Stomach smooth muscle (tissue), 2 donors: Measurements from ENCODE around the gene RTF2.
"Not testable (repeated sequence)": the region's sequence is repeated elsewhere in the genome, so short reads cannot be mapped to it uniquely, and the experiment has no call there.

Experiments
- H3K27ac ChIP-seq: one replicate; pipeline ENCODE4 v1.7.0; 2013; ENCODE audit warnings: mild to moderate bottlenecking, low read length, inconsistent platforms
- H3K27me3 ChIP-seq, 2 donors: one replicate each; pipeline ENCODE4 v1.7.0; 2013; ENCODE audit warnings: low read length in 2 of 2; ENCODE audit not compliant: insufficient read depth in 2 of 2, control insufficient read depth in 1 of 2
- H3K36me3 ChIP-seq, 2 donors: one replicate each; pipeline ENCODE4 v1.7.0; 2013; ENCODE audit warnings: low read length in 2 of 2; ENCODE audit not compliant: control insufficient read depth in 2 of 2, insufficient read depth in 2 of 2
- H3K4me1 ChIP-seq: one replicate; pipeline ENCODE4 v1.7.0; 2013; ENCODE audit warnings: low read length; ENCODE audit not compliant: control insufficient read depth, insufficient read depth
- H3K4me3 ChIP-seq, 2 donors: one replicate each; pipeline ENCODE4 v1.7.0; 2013; ENCODE audit warnings: low read length in 2 of 2
- H3K9ac ChIP-seq, 2 donors: one replicate each; pipeline ENCODE4 v1.7.0; 2013; ENCODE audit warnings: low read length in 2 of 2, mild to moderate bottlenecking in 1 of 2
- H3K9me3 ChIP-seq, 2 donors: one replicate each; pipeline ENCODE4 v1.7.0; 2013; ENCODE audit warnings: low read length in 2 of 2; ENCODE audit not compliant: control insufficient read depth in 2 of 2
- donor health status: healthy.
- donor health status: Pancreatic carcinoma.

Gene RTF2

DNA sequence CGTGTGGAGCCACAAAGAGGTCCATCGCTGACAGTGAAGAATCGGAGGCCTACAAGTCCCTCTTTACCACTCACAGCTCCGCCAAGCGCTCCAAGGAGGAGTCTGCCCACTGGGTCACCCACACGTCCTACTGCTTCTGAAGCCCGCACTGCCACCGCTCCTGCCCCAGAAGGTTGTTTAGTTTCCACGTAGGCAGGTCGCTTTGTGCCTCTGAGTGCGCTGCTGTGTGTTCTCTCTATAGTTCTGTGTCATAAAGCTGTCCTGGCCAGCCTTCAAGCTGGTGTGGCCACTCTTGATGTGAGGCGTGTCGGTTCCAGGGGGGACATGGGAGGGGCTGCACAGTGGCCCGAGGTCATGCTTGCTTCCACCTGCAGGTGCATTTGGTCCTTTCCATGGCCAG lies 49.7 kb downstream of the RTF2 start:
- H3K36me3 ChIP-seq = peaks cover 29 to 31% of the 10 kb centered on the region in 2 donors
- peak overlapping the region; percentile 64 for H3K27ac ChIP-seq
- no peak overlapping the region for H3K9ac ChIP-seq
- H3K9me3 ChIP-seq = peaks cover 4 to 13% of the 10 kb centered on the region in 2 donors
- no peak overlapping the region for H3K4me3 ChIP-seq
- peaks cover 19% of the 10 kb centered on the region for H3K4me1 ChIP-seq
- H3K27me3 ChIP-seq = no peaks in the 10 kb centered on the region

DNA sequence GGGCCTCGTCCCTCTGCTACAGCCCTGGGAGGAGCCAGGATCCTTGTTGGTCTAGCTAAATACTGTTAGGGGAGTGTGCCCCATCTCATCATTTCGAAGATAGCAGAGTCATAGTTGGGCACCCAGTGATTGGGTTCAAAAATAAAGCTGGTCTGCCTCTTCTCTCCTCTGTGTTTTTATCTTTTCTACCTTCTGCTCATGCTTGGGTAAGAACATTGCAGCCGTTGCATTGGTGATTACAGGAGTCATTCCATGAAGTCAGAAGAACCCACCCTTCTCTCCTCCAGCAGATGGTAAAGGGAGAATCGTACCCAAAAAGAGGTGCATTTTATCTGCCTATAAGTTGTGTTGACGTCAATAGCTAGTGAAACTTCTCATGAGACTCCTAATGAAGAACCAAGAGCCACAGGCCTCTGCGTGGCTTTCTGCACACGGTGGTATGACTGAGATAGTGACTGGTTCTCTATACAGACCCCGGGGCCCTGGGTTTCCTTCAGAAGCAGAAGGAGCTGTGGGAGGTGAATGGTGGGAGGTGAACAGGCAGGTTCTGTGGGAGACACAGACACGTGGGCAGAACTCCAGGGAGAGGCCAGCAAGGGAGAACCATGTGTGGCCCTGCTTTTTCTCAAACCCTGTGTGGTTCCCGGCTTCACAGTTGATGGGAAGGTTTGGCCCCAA lies 50.4 kb downstream of the RTF2 start:
- Histone ChIP-seq H3K9me3 (peaks cover 4 to 13% of the 10 kb centered on the region in 2 donors), H3K27me3 (no peaks in the 10 kb centered on the region), H3K27ac (no peak overlapping the region), H3K4me3 (no peak overlapping the region), H3K36me3 (peaks cover 22 to 26% of the 10 kb centered on the region in 2 donors), H3K4me1 (peaks cover 19% of the 10 kb centered on the region), H3K9ac (no peak overlapping the region)

DNA sequence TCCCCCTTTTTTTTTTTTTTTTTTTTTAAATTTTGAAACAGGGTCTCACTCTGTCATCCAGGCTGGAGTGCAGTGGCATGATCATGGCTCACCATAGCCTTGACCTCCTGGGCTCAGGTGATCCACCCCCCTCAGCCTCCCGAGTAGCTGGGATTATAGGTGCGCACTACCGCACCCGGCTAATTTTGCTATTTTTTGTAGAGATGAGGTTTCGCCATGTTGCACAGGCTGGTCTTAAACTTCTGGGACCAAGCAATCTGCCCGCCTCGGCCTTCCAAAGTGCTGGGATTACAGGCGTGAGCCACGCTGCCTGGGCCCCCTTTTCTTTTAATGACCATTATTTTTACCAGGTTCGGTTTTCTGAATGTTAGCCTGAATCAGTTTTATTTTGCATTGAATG lies 51.1 kb downstream of the RTF2 start:
- Histone ChIP-seq H3K4me3 (no peak overlapping the region), H3K4me1 (peaks cover 19% of the 10 kb centered on the region), H3K9ac (no peak overlapping the region), H3K9me3 (peaks cover 4 to 13% of the 10 kb centered on the region in 2 donors), H3K36me3 (peaks cover 20 to 23% of the 10 kb centered on the region in 2 donors), H3K27ac (no peak overlapping the region), H3K27me3 (no peaks in the 10 kb centered on the region)

DNA sequence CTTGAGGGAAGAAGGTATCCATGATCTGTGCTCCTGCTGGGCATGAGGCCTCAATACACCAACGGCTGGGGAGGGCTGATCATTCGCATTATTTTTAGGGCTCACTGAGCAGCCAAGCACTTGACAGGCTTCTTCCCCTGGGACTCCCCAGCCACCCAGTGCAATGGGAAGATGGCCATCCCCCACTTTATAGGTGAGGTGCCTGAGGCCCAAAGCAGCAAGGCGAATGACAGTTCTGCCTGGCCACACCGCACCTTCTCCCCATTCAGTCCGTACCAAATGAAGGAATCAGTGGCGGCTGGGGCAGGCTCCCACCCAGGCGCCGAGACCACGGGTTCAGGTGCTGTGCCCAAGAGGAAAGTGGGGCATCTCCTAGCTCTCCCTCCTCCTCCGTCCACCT lies 51.8 kb downstream of the RTF2 start:
- peaks cover 4 to 13% of the 10 kb centered on the region in 2 donors for H3K9me3 ChIP-seq
- peaks cover 20 to 23% of the 10 kb centered on the region in 2 donors for H3K36me3 ChIP-seq
- no peak overlapping the region for H3K27ac ChIP-seq
- H3K4me1 ChIP-seq = peaks cover 19% of the 10 kb centered on the region
- no peak overlapping the region for H3K9ac ChIP-seq
- no peaks in the 10 kb centered on the region for H3K27me3 ChIP-seq
- no peak overlapping the region for H3K4me3 ChIP-seq

DNA sequence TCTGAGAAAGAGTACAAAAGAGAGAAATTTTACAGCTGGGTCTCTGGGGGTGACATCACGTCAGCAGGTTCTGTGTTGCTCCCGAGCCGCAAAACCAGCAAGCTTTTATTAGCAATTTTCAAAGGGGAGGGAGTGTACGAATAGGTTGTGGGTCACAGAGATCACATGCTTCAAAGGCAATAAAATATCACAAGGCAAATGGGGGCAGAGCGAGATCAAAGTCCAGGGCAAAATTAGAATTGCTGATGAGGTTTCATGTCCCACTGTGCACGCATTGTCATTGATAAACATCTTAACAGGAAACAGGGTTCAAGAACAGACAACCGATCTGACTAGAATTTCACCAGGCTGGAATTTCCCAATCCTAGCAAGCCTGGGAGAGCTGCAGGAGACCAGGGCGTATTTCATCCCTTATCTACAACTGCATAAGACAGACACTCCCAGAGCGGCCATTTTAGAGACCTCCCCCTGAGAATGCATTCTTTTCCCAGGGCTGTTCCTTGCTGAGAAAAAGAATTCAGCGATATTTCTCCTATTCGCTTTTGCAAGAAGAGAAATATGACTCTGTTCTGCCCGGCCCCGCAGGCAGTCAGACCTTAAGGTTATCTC lies 52.4 kb downstream of the RTF2 start:
- H3K27me3 ChIP-seq, H3K9ac ChIP-seq, H3K27ac ChIP-seq, H3K4me3 ChIP-seq: not testable (repeated sequence)
- H3K9me3 ChIP-seq = peaks cover 4 to 13% of the 10 kb centered on the region in 2 donors
- H3K36me3 ChIP-seq = peaks cover 20 to 23% of the 10 kb centered on the region in 2 donors
- peaks cover 17% of the 10 kb centered on the region for H3K4me1 ChIP-seq

DNA sequence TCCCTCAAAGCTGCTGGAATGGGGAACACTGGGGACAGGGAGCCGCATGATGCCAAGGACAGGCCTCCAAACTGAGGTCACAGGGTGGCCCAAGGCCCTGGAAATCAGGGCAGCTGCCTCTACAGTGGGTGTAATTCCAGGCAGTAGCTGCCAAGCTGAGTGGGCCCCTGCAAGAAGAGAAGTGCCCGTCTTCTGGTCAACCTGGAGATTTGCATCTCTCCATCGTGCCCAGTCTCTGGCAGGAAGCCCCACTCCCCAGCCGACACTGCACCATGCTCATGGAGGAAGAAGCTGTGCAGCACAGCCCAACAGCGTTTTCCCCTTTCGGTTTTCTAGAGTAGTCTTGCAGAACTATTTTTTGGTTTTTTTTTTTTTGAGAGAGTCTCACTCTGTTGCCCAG lies 53.9 kb downstream of the RTF2 start:
- Histone ChIP-seq H3K9me3 (peaks cover 4 to 13% of the 10 kb centered on the region in 2 donors), H3K4me3 (no peak overlapping the region), H3K27ac (no peak overlapping the region), H3K36me3 (peaks cover 20% of the 10 kb centered on the region in 2 donors), H3K4me1 (peaks cover 5% of the 10 kb centered on the region), H3K9ac (no peak overlapping the region), H3K27me3 (no peaks in the 10 kb centered on the region)

DNA sequence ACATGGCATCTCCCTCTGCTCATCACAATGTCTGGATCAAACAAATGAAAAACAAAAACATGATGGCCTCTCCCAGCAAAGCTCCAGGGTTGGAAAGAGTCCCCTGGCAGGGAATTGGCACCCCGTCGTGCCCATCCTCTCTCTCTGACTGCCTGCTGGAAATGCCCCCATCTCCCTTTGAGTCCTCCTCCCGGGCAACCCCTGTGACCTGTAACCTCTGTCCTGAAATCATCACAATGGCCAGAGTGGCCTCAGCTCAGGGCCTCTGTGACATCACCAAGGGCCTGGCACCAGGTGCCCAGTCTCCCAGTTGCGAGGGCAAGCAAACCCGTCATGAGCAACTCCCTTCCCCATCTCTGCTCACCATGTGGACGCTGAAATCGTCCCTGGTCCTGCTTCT lies 56.0 kb downstream of the RTF2 start, which contains the start of gene FAM209A:
Gene FAM209A (plus strand): TSS at position 301 of the 400 bp plus-strand sequence. CDS start 65 bp downstream, at position 366.
- not testable (repeated sequence) for H3K27me3 ChIP-seq, H3K36me3 ChIP-seq, H3K4me1 ChIP-seq, H3K27ac ChIP-seq, H3K4me3 ChIP-seq, H3K9ac ChIP-seq
- peaks cover 4 to 13% of the 10 kb centered on the region in 2 donors for H3K9me3 ChIP-seq

DNA sequence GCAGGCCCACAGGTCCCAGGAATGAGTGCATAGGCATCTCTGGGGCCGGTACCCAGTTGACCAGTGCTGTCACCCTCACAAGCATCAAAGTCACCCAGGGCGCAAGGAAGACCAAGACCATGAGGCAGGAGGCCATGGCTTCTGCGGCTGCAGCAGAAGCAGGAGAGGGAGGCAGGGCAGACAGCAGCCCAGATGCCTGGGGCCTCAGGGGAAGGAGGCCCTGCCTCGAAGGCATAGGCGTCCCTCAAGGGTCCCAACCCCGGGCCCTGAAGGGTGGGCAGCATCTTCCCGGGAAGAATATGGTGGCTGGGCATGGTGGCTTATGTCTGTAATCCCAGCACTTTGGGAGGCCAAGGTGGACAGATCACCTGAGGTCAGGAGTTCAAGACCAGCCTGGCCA lies 59.1 kb downstream of the RTF2 start:
- H3K9me3 ChIP-seq = no peaks in the 10 kb centered on the region

DNA sequence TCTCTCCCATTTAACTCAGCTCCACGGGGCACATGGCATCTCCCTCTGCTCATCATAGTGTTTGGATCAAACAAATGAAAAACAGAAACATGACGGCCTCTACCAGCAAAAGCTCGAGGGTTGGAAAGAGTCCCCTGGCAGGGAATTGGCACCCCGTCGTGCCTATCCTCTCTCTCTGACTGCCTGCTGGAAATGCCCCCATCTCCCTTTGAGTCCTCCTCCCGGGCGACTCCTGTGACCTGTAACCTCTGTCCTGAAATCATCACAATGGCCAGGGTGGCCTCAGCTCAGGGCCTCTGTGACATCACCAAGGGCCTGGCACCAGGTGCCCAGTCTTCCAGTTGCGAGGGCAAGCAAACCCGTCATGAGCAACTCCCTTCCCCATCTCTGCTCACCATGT lies 64.5 kb downstream of the RTF2 start, which contains the start of gene FAM209B:
Gene FAM209B (plus strand): TSS at position 301 of the 400 bp plus-strand sequence. CDS start 96 bp downstream, at position 397.
- H3K27me3 ChIP-seq, H3K4me1 ChIP-seq, H3K36me3 ChIP-seq, H3K4me3 ChIP-seq, H3K9ac ChIP-seq, H3K27ac ChIP-seq, H3K9me3 ChIP-seq: not testable (repeated sequence)

More for the DNA sequence above, 59.1 kb downstream of the RTF2 start:
- H3K4me3 ChIP-seq = no peak overlapping the region
- no peak overlapping the region for H3K27ac ChIP-seq
- H3K4me1 ChIP-seq = no peaks in the 10 kb centered on the region
- H3K9ac ChIP-seq = no peak overlapping the region
- H3K36me3 ChIP-seq = no peaks in the 10 kb centered on the region
- no peaks in the 10 kb centered on the region for H3K27me3 ChIP-seq

DNA sequence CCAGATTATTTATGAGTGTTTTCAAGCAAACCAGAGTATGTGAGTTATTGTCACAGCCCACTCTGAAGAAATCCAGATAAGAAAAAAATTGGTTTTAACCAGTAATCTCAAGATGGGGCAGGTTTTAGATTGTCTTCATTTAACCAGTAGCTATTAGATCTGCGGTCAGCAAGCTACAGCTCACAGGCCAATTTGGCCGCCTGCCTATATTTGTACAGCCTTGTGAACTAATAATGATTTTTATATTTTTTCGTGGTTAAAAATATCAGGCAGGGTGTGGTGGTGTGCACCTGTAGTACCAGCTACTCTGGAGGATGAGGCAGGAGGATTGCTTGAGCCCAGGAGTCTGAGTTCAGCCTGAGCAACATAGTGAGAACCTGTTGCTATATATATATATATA lies 69.6 kb downstream of the RTF2 start:
- Histone ChIP-seq H3K27me3 (no peaks in the 10 kb centered on the region), H3K4me3 (no peak overlapping the region), H3K9me3 (no peaks in the 10 kb centered on the region), H3K9ac (no peak overlapping the region), H3K4me1 (no peaks in the 10 kb centered on the region), H3K36me3 (no peaks in the 10 kb centered on the region), H3K27ac (no peak overlapping the region)

DNA sequence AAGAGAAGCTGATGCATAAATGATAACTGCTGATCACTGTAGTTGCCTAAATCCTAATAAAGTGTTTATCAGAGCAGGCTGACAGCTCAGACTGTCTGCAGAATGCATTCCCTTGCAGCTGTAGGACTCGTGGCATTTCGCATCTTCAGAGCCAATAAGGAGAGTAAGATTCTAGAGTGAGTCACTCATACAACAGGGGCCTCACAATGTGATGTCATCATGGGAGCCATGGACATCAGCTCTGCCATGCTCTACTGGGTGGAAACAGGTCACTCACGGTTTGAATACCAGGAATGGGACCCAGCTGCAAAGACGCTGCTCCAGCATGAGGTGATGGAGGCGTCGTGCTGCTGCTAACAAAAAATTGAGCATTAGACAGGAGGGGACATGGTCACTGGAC lies 72.0 kb downstream of the RTF2 start:
- no peaks in the 10 kb centered on the region for H3K27me3 ChIP-seq
- no peaks in the 10 kb centered on the region for H3K4me1 ChIP-seq
- H3K27ac ChIP-seq = no peak overlapping the region
- H3K4me3 ChIP-seq = no peak overlapping the region
- no peaks in the 10 kb centered on the region for H3K9me3 ChIP-seq
- H3K9ac ChIP-seq = no peak overlapping the region
- no peaks in the 10 kb centered on the region for H3K36me3 ChIP-seq
